GM18951 (cell line): ENCODE results near the gene UFSP1.
A peak's percentile ranks its signal among the peaks of the same experiment; 100 is the strongest.

Experiments used
- POLR2A ChIP-seq: IDR thresholded peaks from 4 replicates; pipeline ENCODE4 v1.6.1; 2011; ENCODE audit warnings: mild to moderate bottlenecking; ENCODE audit not compliant: insufficient read length, insufficient read depth; ENCODE audit errors: extremely low read depth
- in situ Hi-C: fragments of 300-500 bp; cut with MboI; formaldehyde crosslinking; loops from one replicate; pipeline ENCODE4 v1.12.0; 2022; ENCODE audit warnings: low sequenced_read_pairs, mixed read lengths, inconsistent platforms; ENCODE audit not compliant: unreplicated experiment

UFSP1 gene

GRCh38 chr7:100882785-100883526 is 6.6 kb downstream of the UFSP1 start:
- no peak for TF ChIP-seq POLR2A
- in situ Hi-C loops: no loop called here

DNA sequence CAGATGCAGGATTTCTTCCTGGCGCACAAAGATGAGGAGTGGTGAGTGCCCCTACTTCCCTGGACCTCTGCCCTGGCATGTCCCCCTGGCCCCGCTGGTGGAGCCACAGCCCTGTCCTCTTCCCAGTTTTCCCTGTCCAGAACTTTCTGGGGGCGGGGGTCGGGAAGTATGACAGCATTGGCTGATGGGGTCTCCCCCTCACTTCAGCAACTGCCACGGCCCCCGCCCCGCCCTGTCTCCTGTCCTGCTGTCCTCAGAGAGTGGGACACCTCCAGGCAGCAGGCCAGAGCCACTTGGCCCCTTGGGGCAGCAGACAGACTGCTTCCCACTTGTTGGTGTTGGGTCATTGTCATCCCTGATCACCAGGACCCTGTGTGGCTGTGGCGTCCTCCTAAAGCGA is 7.3 kb downstream of the UFSP1 start:
- no peak for TF ChIP-seq POLR2A
- in situ Hi-C loops: no loop called here

GRCh38 chr7:100881136-100881535 is 8.4 kb downstream of the UFSP1 start:
- no peak for TF ChIP-seq POLR2A
- in situ Hi-C loops: no loop called here

GRCh38 chr7:100880645-100881044 is 8.9 kb downstream of the UFSP1 start:
- in situ Hi-C loops: no loop called here
- no peak for TF ChIP-seq POLR2A

- TF ChIP-seq POLR2A: no peak
- in situ Hi-C loops: no loop called here
Measured at GRCh38 chr7:100879685-100880261, 9.7 kb downstream of the UFSP1 start.

- no peak for TF ChIP-seq POLR2A
- in situ Hi-C loops: no loop called here
Measured at GRCh38 chr7:100878685-100879084, 10.8 kb downstream of the UFSP1 start.

DNA sequence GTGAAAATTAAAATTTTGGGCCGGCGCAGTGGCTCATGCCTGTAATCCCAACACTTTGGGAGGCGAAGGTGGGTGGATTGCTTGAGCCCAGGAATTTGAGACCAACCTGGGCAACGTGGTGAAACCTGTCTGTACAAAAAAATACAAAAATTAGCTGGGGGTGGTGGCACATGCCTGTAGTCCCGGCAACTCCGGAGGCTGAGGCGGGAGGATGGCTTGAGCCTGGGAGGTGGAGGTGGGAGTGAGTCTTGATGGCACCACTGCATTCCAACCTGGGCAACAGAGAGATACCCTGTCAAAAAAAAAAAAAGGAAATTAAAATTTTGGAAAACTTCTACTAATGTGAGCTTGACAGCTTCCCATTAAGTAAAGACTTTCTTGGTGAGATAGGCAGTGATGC is 11.5 kb downstream of the UFSP1 start:
- in situ Hi-C loops: no loop called here
- TF ChIP-seq POLR2A: no peak

GRCh38 chr7:100875356-100875751 is 14.2 kb downstream of the UFSP1 start:
- in situ Hi-C loops: no loop called here
- TF ChIP-seq POLR2A: no peak

DNA sequence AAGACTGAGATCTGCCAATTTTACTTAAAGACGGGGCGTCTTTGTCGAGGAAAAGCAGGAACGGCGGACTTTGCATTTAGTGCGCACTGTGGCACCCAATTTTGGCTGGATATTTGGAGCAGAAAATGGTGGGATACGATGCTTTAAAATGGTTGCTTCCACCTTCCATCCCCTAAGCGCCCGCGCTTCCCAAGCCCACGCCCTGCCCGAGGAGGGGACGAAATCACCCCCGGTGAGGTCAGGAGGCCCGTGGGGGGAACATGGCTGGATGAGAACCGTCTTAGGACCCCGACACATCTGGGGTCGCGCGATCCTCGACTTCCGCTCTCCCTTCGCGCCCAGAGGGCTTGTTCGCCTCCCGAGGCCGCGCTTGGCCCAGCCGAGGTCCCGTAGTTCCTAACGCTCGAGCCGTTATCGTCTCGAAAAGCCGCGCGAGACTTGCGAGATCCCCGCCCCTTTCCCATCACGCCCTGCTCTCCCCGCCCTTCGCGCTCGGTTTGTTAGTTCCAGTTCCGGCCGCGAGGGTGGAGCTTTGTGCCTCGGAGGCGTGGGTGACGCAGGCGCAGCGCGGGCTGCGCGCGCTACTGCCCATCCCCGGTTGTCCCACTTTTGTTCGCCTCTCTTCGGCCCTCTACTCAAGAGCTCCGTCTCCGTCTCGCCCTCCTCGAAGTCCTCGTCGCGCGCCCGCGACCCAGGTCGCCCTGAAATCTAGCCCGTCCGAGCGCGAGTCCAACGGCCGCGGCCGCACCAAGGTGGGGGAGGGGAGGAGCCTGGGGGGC is 14.7 kb downstream of the UFSP1 start, which contains the start of gene SRRT:
Gene SRRT (plus strand): TSS at position 527 of the 779 bp plus-strand sequence. CDS start 488 bp downstream, outside the sequence.
- in situ Hi-C loops: no loop called here
- TF ChIP-seq POLR2A: peak; percentile 87

DNA sequence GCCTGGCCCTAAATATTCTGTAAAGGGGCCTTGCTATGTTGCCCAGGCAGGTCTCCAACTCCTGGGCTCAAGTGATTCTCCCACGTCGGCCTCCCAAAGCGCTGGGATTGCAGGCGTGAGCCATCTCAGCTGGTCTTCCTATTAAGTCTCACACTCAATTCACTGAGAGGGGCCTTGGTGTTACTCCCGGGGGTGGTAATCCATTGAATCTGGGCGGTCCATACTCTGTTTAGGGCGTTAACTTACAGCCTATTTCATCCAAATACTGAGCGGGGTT is 15.3 kb downstream of the UFSP1 start:
- in situ Hi-C loops: no loop called here
- no peak for TF ChIP-seq POLR2A

DNA sequence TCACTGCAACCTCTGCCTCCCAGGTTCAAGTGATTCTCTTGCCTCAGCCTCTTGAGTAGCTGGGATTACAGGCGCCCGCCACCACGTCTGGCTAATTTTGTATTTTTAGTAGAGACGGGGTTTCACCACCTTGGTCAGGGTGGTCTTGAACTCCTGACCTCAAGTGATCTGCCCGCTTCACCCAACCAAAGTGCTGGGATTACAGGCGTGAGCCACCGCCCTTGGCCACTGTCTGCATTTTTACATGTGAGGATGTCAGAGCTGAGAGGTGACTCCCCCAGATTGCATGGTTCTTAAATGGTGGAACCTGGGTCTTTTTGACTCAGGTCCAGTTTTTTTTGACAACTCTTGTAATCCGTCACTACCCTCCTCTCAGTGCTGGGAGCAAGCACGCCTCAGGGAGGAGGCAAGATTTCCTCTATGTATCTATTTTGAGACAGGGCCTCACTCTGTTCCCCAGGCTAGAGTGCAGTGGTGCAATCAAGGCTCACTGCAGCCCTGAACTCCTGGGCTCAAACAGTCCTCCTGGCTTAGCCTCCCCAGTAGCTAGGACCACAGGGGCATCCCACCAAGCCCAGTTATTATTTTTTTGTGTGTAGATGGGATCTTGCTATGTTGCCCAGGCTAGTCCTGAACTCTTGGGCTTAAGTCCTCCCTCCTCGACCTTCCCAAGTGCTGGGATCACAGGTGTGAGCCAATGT is 15.8 kb downstream of the UFSP1 start:
- in situ Hi-C loops: no loop called here
- no peak for TF ChIP-seq POLR2A

DNA sequence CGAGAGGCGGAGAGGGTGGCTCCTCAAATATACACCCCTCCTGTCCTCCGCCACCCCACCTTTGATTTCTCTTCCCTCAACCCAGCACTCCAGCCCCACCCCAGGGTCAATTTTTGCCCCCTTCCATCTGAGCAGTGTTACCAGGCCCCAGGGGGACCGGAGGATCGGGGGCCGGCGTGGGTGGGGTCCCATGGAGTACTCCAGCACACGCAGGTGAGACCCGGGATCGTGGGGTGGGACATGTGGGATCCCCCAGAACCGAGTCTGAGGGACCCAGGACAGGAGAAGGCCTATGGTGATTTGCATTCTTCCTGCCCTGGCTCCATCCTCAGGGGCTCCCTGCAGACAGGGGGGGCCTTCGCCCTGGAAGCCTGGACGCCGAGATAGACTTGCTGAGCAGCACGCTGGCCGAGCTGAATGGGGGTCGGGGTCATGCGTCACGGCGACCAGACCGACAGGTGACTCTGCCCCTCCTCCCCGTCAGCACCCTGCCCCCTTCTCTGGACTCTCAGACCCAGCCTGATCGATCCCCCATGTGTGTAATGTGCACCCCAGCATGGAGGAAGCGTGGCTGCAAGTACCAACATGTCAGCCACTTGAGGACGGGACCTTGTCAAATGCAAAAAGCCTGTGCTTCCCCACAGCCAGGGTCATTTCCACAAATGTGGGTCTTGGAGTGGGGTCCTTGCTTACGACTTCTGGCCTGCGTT is 21.6 kb downstream of the UFSP1 start:
- in situ Hi-C loops: no loop called here
- no peak for TF ChIP-seq POLR2A

DNA sequence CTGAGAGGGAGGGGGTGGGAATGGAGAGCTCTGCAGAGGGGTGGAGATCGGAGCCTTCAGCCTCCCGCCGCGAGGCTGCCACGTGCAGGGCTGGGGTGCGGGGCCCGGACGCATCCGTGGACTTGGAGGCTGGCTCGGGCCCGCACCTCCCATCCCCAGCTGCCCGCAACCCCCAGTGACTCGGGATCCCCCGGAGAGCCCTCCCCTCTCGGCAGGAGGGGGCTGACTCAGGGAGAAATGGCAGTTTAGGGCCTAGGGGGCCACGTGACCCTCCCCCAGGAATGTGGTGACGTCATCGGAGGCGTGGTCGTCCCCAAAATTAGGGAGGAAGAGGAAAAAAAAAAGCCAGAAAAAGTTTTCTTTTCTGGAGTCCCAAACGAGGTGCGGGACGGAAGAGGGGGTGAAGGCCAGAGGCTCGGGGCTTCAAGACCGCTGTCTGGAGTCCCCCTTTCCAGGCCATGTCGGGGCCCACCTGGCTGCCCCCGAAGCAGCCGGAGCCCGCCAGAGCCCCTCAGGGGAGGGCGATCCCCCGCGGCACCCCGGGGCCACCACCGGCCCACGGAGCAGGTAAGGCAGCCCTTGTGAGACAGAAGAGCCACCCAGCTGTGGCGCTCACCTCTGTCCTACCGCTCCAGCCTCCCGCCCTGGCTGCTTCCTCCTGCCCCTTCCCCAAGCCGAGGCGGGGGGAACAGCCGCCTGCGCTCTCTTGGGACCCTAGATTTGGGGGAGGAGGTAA is 22.3 kb downstream of the UFSP1 start, which contains the start of gene TRIP6:
Gene TRIP6 (plus strand): TSS at position 348 of the 736 bp plus-strand sequence. CDS start 111 bp downstream, at position 459.
- in situ Hi-C loops: no loop called here
- TF ChIP-seq POLR2A: peak; percentile 42

GRCh38 chr7:100866729-100867039 is 22.8 kb downstream of the UFSP1 start:
- in situ Hi-C loops: no loop called here

More at GRCh38 chr7:100866729-100867039, 22.8 kb downstream of the UFSP1 start:
- TF ChIP-seq POLR2A: no peak
